GM18502 (cell line): Measurements from ENCODE around the gene KDM7A.

Source experiments
- ATAC-seq: cut with Tn5 transposase; IDR thresholded peaks from one replicate; pipeline ENCODE4 v1.9.1; 2021; ENCODE audit warnings: mild to moderate bottlenecking; ENCODE audit not compliant: unreplicated experiment, poor library complexity

Gene KDM7A, protein sequence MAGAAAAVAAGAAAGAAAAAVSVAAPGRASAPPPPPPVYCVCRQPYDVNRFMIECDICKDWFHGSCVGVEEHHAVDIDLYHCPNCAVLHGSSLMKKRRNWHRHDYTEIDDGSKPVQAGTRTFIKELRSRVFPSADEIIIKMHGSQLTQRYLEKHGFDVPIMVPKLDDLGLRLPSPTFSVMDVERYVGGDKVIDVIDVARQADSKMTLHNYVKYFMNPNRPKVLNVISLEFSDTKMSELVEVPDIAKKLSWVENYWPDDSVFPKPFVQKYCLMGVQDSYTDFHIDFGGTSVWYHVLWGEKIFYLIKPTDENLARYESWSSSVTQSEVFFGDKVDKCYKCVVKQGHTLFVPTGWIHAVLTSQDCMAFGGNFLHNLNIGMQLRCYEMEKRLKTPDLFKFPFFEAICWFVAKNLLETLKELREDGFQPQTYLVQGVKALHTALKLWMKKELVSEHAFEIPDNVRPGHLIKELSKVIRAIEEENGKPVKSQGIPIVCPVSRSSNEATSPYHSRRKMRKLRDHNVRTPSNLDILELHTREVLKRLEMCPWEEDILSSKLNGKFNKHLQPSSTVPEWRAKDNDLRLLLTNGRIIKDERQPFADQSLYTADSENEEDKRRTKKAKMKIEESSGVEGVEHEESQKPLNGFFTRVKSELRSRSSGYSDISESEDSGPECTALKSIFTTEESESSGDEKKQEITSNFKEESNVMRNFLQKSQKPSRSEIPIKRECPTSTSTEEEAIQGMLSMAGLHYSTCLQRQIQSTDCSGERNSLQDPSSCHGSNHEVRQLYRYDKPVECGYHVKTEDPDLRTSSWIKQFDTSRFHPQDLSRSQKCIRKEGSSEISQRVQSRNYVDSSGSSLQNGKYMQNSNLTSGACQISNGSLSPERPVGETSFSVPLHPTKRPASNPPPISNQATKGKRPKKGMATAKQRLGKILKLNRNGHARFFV

DNA sequence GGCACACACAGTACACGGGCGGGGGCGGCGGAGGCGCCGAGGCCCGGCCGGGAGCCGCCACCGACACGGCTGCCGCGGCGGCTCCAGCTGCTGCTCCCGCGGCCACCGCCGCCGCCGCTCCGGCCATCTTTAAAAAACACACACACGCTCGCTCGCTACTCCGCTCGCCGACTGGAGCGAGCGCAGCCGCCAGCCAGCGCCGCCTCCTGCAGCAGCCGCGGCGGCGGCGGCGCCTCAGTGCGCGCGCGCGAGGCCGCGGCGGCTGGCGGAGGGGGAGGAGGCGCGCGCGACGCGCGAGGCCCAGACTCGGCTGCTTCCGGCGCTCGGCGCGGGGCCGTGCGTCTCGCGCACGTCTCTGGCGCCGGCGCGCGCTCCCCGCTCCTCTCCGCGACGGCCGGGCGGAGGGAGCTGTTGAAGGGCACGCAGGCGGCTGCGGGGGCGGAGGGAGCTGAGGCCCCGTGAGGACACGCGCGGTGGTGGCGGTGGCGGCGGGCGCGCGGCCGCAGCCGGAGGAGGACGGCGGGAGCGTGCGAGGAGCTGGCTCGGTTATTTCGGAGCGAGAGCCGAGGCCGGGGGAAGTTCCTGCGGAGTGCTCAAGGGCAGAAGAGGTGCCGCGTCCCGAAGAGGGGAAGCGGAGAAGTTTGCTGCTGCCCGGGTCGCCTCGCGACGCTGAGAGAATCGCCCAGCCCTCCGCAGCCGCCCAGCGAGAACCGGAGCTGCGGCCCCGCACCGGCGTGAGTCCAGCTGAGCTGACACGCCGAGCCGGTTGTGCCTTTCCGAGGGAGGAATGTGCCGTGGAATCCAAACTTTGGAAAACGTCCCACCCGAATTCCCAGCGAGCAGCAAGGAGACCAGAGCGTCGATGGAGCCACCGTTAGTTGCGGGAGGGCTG lies at the start of gene KDM7A:
TSS of gene KDM7A (minus strand) at position 173 of the 892 bp plus-strand sequence. CDS start at position 127, 46 bp downstream.
- ATAC-seq = peak; percentile 66

- no peak for ATAC-seq
Measured at GRCh38 chr7:140225562-140226249, 48.9 kb upstream of the KDM7A start.

DNA sequence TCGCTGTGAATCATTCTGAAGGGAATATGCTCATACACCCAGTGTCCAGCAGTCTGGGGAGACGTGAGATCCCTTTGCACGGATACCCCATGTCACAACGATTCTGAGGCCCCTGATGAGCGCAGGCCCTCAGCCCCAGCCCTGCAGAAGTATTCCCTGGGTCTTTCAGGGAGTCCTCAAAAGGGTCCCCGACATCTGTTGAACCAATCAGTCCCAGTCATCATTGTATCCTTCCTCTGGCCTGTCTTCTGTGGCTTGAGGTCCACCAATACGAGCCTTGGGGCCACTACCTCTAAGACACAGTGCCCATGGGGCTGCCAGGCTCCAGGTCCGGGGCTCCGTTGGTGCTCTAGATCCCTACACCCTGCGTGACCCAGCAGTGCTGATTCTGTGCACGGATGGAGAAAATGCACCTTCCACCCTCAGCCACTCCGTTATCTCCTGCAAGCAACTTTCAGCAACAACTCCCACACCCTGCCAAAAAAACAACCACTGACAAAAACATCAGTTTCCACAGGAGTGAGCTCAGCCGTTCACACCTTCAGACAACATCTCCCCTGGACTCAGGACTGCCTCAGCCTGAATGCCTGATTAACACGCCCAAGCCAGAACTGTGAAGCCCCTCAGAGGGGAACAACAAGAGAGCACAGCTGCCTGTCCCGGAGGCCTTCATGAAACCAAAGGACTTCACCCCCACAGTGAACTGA lies 46.9 kb upstream of the KDM7A start:
- no peak for ATAC-seq

- ATAC-seq = peak; percentile 76
Measured at GRCh38 chr7:140222814-140223213, 46.0 kb upstream of the KDM7A start.

DNA sequence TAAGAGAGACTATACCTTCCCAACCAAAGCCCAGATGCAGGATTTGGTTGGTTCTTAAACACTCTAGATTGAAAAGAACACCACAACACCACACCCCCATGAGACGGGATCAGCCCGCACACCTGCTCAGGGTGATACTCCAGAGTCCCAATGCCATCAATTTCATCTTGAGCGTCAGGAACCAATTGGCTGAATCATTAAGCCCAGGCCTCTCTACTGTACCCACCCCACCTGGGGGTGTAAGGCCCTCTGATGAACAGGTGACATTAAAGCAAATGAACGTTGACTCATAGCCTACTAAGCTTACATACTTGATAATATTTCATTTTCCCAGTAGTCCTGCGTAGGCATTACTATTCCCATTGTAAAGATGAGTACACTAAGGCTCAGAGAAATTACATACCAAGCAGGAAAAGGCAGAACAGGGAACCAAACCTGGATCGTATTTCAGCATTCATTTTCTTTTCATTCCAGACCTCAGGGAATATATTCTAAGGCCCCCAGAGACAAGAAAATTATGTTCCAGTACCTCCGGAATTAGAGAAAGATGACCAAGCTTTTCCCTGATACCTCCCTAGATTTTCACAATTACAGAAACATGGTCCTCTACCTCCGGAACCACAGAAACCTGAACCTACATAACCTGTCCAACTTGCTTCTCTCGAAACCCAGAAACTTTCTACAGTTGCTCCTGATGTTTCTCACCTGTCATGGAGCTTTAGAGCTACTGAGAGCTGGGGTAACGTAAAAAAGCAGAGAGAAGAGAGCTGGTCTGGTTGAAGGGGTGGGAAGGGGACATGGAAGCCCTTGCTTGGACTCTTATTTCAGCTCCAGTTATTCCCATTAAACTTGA lies 43.1 kb upstream of the KDM7A start:
- ATAC-seq = no peak

DNA sequence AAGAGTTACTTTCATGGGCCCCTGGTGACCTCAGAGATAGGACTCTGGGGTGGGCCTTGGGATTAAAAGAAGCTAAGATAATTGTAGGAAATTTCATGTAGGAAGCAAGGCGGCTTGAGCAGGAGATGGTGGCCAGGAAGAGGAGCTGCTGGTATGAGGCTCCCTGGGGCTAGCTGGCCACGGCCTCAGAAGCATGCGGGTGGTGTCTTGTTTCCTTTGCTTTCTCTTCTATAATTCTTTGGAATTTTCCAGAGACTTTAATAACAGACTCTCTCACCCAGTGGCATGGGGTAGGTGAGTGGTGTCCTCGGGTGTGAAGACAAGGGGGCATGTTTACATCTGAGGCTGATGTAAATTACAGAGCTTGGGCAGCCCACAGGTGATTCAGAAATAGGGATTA lies 41.9 kb upstream of the KDM7A start:
- ATAC-seq = no peak

DNA sequence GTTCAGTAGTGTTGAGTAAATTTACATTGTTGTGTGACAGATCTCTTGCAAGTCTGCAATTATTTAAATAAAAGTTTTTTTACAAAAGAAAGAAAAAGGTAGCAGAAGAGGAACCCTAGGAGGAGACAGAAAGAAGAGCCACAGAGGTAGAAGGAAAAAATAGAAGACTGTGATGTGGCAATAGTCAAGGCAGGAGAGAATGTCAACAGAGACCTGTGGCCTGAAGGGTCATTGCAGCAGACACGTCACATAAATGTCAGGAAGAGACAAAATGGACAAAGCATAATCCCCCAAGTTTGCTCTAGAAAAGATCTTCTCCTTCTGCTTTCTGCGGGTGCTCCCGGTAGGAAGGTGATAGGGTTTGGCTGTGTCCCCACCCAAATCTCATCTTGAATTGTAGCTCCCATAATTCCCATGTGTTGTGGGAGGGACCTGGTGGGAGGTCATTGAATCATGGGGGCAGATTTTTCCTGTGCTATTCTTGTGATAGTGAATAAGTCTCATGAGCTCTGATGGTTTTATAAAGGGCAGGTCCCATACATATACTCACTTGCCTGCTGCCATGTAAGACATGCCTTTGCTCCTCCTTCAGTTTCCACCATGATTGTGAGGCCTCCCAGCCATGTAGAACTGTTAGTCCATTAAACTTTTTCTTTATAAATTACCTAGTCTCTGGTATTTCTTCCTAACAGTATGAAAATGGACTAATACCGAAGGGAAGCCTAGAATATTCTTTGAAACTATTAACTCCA lies 41.1 kb upstream of the KDM7A start:
- ATAC-seq = no peak

DNA sequence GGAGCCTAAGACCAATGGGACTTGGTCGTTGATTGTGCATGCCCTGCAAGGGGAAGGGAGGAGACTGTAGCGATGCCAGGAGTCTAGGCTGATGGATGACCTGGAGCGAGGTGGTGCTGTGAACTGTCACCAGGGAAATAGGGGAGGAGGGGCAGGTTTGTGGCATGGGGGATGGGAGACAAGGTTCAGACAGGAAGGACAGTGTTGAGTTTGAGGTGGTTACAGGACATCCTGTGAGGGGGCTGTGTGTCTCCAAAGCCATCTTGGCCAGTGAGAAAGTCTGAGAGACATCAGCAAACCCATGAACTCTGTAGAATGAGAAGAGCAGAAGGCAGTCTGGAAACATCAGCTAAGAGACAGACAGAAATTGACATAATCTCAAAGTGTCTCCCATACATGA lies 38.5 kb upstream of the KDM7A start:
- ATAC-seq = no peak

GRCh38 chr7:140214075-140214684 lies 37.4 kb upstream of the KDM7A start:
- ATAC-seq = peak; percentile 31

DNA sequence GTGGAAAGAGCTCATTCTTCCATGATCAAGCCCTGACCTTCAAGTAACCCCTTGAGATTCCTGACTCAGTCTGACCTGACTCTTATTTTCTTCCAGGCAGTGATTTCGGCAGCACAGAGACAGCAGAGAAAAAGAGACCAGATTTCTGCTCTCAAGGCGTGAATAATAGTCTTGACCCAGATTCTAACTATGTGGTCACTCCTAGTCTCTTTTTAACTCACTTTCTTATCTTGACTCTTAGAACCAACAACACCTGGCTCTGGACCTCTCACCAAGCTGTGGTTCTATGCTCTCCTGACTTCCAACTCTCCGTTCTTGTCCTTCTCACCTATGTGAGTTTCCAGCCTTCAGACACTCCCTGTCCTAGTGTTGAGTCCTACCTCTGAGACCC lies 36.9 kb upstream of the KDM7A start:
- no peak for ATAC-seq

GRCh38 chr7:140212100-140212881 lies 35.5 kb upstream of the KDM7A start:
- ATAC-seq = peak; percentile 67

GRCh38 chr7:140211698-140212097 lies 34.9 kb upstream of the KDM7A start:
- ATAC-seq = no peak

- peak; percentile 84 for ATAC-seq
Measured at GRCh38 chr7:140209866-140210609, 33.3 kb upstream of the KDM7A start.

- ATAC-seq = no peak
Measured at GRCh38 chr7:140206616-140207389, 30.0 kb upstream of the KDM7A start.

DNA sequence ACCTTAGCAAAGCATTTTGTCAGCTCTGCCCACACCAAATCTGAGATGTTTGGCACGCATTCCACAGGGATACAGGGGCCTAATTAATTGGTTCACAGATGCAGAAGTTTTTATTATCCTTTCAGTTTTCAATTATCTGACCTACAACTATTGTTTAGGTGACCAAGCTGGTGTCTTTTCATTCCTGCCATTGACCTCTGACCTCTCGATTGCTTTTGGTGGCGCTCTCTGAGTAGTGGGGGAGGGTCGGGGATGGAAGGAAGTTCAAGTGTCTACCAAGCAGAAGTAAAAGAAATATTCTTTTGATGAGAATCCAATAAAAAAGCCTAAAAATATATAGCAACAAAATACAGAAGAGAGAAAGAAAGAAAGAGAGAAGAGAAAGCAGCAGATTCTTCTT lies 28.8 kb upstream of the KDM7A start:
- no peak for ATAC-seq
